ENCODE data around the gene RABL6.

The RABL6 gene

GRCh38 chr9:136849038-136849959 lies 41.6 kb downstream of the RABL6 start, which contains the start of gene PHPT1:
PHPT1 (plus strand) TSS chr9:136849409; CDS start chr9:136849431, 22 bp downstream.
- peak; percentile 99 for FAIRE-seq

- FAIRE-seq: no peak
Observed at GRCh38 chr9:136849960-136850865, 42.5 kb downstream of the RABL6 start.

- no peak for FAIRE-seq
Observed at GRCh38 chr9:136850866-136851775, 43.4 kb downstream of the RABL6 start.

GRCh38 chr9:136851941-136852663 lies 44.4 kb downstream of the RABL6 start, which contains the start of gene MAMDC4:
MAMDC4 (plus strand) TSS chr9:136852346; CDS start chr9:136852417, 71 bp downstream.
- no peak for FAIRE-seq

GRCh38 chr9:136852664-136853595 lies 45.2 kb downstream of the RABL6 start:
- no peak for FAIRE-seq

GRCh38 chr9:136853596-136854112 lies 45.9 kb downstream of the RABL6 start:
- no peak for FAIRE-seq

- FAIRE-seq: no peak
Observed at GRCh38 chr9:136854113-136854841, 46.5 kb downstream of the RABL6 start.

- no peak for FAIRE-seq
Observed at GRCh38 chr9:136854842-136855460, 47.2 kb downstream of the RABL6 start.

GRCh38 chr9:136855461-136856078 lies 47.8 kb downstream of the RABL6 start:
- FAIRE-seq: no peak

GRCh38 chr9:136856079-136856476 lies 48.3 kb downstream of the RABL6 start:
- FAIRE-seq: no peak

- FAIRE-seq: no peak
Observed at GRCh38 chr9:136856541-136857141, 48.9 kb downstream of the RABL6 start.

GRCh38 chr9:136857166-136857565 lies 49.4 kb downstream of the RABL6 start:
- FAIRE-seq: no peak

- FAIRE-seq: no peak
Observed at GRCh38 chr9:136857581-136858412, 50.0 kb downstream of the RABL6 start.

- no peak for FAIRE-seq
Observed at GRCh38 chr9:136858452-136858843, 50.7 kb downstream of the RABL6 start.

GRCh38 chr9:136858844-136859757 lies 51.4 kb downstream of the RABL6 start:
- FAIRE-seq: no peak

- FAIRE-seq: no peak
Observed at GRCh38 chr9:136860529-136860928, 52.8 kb downstream of the RABL6 start.
